ENCODE data around the gene SST.

- TF ChIP-seq SP1 (IDR thresholded peaks at IDR 0.05; ENCODE audit: low read depth, low read length), result no peak
- TF ChIP-seq, protein P1, sequence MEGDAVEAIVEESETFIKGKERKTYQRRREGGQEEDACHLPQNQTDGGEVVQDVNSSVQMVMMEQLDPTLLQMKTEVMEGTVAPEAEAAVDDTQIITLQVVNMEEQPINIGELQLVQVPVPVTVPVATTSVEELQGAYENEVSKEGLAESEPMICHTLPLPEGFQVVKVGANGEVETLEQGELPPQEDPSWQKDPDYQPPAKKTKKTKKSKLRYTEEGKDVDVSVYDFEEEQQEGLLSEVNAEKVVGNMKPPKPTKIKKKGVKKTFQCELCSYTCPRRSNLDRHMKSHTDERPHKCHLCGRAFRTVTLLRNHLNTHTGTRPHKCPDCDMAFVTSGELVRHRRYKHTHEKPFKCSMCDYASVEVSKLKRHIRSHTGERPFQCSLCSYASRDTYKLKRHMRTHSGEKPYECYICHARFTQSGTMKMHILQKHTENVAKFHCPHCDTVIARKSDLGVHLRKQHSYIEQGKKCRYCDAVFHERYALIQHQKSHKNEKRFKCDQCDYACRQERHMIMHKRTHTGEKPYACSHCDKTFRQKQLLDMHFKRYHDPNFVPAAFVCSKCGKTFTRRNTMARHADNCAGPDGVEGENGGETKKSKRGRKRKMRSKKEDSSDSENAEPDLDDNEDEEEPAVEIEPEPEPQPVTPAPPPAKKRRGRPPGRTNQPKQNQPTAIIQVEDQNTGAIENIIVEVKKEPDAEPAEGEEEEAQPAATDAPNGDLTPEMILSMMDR (IDR thresholded peaks at IDR 0.05 in 2 of 3, conservative IDR thresholded peaks at IDR 0.05 in 1 of 3; ENCODE audit: control insufficient read depth in 2 of 3, extremely low read depth in 1 of 3, insufficient read depth in 1 of 3, low read depth in 3 of 3, low read length in 3 of 3), result no peak
- TF ChIP-seq EP300 (IDR thresholded peaks at IDR 0.05; ENCODE audit: borderline replicate concordance in 1 of 2, control insufficient read depth in 1 of 2, low read depth in 2 of 2, low read length in 2 of 2), result no peak
- no peak for TF ChIP-seq ELK1 (IDR thresholded peaks at IDR 0.05; ENCODE audit: low read depth, low read length)
- TF ChIP-seq, protein P2, sequence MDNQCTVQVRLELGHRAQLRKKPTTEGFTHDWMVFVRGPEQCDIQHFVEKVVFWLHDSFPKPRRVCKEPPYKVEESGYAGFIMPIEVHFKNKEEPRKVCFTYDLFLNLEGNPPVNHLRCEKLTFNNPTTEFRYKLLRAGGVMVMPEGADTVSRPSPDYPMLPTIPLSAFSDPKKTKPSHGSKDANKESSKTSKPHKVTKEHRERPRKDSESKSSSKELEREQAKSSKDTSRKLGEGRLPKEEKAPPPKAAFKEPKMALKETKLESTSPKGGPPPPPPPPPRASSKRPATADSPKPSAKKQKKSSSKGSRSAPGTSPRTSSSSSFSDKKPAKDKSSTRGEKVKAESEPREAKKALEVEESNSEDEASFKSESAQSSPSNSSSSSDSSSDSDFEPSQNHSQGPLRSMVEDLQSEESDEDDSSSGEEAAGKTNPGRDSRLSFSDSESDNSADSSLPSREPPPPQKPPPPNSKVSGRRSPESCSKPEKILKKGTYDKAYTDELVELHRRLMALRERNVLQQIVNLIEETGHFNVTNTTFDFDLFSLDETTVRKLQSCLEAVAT (IDR thresholded peaks at IDR 0.05), result no peak
- TF ChIP-seq ZBED1 (IDR thresholded peaks at IDR 0.05; ENCODE audit: borderline replicate concordance), result no peak
- TF ChIP-seq, protein P3, sequence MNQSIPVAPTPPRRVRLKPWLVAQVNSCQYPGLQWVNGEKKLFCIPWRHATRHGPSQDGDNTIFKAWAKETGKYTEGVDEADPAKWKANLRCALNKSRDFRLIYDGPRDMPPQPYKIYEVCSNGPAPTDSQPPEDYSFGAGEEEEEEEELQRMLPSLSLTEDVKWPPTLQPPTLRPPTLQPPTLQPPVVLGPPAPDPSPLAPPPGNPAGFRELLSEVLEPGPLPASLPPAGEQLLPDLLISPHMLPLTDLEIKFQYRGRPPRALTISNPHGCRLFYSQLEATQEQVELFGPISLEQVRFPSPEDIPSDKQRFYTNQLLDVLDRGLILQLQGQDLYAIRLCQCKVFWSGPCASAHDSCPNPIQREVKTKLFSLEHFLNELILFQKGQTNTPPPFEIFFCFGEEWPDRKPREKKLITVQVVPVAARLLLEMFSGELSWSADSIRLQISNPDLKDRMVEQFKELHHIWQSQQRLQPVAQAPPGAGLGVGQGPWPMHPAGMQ (IDR thresholded peaks at IDR 0.05; ENCODE audit: borderline replicate concordance), result no peak
- TF ChIP-seq POLR2AphosphoS5 (IDR thresholded peaks at IDR 0.05; ENCODE audit: low read length), result no peak
- TF ChIP-seq POLR2AphosphoS2 (IDR thresholded peaks at IDR 0.05; ENCODE audit: low read depth, low read length), result no peak
Measured at GRCh38 chr3:187626581-187626980, 43.6 kb downstream of the SST start.

All from GM12878 (cell line).